Fibroblast of skin of left biceps (primary cell): ENCODE data around the gene GTF2IRD2.
"Not testable (repeated sequence)": the region's sequence is repeated elsewhere in the genome, so short reads cannot be mapped to it uniquely, and the experiment has no call there.

ENCODE experiments used
- DNase-seq, 2 experiments: peaks; one replicate each; pipeline ENCODE4 v3.0.0-alpha.2; 2013; ENCODE audit warnings: low read depth in 2 of 2

The GTF2IRD2 gene

DNA sequence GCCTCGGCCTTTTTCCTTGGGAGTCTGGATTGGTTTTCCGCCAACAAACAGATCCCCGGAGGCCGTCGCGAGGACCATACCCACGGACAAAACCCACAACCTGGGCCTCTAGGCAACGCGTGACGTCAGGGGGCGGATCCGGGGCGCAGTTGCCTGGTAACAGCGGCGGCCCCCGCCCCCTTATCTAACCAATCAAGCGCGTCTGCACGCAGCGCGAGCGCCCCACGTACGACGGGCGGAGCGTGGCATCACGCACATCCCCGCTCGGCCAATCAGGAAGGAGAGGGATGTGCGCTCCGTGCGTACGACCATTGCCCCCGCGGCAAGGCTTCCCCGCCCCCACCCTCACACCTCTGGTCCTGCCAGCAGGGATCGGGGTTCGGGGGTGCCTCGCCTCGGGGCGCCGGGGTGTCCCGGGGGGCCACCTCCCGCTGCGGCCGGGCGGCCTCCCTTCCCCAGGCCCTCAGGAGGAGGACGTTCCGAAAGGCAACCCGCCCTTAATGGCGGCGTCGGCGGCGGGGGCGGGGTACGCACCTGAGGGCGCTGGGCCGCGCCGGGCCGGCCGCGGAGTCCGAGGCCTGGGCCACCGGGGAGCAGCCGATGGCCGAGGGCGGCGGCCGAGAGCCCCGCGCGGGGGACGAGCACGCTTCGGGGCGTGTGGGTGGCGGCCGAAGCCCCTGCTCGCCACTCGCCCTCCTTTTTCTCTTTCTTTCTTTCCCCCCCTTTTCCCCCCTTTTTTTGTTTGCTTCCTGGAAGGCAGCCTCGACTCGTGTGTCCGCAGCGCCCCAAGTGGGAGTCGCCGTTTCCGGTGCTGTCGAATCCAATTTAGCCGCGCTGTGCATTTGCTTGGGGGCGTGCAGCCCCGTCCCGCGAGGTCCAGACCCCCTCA is at the start of gene GTF2IRD2:
Gene GTF2IRD2 (minus strand): TSS at position 773 of the 889 bp plus-strand sequence. CDS start 15,227 bp downstream, outside the sequence.
- not testable (repeated sequence) for DNase-seq

DNA sequence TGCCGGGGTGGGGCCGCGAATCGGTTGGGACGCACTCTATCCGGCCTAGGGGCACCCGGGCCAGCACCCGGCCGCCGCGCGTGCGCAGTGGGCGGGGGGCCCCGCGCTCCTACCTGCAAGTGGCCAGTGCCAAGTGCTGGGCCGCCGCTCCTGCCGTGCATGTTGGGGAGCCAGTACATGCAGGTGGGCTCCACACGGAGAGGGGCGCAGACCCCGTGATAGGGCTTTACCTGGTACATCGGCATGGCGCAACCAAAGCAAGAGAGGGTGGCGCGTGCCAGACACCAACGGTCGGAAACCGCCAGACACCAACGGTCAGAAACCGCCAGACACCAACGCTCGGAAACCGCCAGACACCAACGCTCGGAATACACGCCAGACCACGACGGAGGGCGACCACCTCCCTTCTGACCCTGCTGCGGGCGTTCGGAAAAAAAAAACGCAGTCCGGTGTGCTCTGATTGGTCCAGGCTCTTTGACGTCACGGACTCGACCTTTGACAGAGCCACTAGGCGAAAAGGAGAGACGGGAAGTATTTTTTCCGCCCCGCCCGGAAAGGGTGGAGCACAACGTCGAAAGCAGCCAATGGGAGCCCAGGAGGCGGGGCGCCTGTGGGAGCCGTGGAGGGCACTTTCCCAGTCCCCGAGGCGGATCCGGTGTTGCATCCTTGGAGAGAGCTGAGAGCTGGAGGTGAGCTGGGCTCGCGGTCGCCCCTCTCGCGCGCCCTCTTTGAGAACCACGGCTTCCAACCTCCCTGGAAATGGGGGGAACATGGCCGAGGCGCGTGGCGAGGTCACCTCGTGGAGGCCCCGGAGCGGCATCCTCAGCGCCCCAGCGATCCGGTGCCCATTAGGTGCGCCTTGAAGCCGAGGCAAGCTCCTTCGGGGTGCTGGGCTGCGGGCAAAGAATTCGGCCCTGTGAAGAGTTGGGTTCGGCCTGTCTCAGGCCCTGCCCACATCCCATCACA is 39.0 kb upstream of the GTF2IRD2 start:
- peak; percentile 14 to 19 for DNase-seq

DNA sequence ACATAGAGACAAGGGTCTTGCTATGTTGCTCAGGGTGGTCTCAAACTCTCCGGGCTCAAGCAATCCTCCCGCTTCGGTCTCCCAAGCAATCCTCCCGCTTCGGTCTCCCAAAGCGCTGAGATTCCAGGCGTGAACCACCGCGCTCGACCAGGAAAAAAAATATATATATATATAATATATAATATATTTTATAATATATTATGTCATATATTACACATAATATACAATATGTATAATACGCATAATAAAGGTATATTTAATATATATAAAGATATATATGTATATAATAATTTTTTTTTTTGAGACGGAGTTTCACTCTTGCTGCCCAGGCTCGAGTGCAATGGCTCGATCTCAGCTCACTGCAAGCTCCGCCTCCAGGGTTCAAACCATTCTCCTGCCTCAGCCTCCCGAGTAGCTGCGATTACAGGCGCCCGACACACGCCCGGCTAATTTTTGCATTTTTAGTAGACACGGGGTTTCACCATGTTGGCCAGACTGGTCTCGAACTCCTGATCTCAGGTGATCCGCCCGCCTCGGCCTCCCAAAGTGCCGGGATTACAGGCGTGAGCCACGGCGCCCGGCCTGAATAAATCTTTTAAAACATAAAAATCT is 38.2 kb upstream of the GTF2IRD2 start:
- not testable (repeated sequence) for DNase-seq

DNA sequence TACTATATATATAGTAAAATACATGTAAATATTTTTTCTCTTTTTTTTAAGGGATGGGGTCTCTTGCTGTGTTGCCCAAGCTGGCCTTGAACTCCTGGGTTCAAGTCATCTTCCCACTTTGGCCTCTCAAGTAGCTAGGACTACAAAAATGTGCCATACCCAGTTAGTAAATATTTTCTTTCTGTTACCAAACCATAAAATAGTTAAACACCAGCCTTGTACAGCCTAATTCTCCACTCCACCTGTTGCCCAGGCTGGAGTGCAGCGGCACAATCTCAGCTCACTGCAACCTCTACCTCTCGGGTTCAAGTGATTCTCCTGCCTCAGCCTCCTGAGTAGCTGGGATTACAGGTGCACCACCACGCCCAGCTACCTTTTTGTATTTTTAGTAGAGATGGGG is 33.9 kb upstream of the GTF2IRD2 start:
- DNase-seq: not testable (repeated sequence)

DNA sequence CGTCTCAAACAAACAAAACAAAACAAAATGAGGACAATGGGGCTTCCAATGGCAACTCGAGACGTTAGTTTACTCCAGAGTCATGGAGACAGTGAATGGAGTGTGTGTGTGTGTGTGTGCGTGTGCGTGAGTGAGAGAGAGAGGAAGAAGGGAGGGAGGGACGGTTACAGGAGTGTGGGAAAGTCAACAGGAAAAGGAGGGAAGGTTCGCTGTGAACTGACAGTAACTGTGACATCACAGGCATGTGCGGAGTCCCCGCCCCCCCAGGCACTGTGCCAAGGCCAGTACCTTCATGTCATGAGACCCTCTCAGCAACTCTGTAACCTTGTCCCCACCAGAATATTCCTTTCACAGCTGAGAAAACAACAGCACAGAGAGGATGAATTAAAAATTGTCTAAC is 30.7 kb upstream of the GTF2IRD2 start:
- DNase-seq: not testable (repeated sequence)

DNA sequence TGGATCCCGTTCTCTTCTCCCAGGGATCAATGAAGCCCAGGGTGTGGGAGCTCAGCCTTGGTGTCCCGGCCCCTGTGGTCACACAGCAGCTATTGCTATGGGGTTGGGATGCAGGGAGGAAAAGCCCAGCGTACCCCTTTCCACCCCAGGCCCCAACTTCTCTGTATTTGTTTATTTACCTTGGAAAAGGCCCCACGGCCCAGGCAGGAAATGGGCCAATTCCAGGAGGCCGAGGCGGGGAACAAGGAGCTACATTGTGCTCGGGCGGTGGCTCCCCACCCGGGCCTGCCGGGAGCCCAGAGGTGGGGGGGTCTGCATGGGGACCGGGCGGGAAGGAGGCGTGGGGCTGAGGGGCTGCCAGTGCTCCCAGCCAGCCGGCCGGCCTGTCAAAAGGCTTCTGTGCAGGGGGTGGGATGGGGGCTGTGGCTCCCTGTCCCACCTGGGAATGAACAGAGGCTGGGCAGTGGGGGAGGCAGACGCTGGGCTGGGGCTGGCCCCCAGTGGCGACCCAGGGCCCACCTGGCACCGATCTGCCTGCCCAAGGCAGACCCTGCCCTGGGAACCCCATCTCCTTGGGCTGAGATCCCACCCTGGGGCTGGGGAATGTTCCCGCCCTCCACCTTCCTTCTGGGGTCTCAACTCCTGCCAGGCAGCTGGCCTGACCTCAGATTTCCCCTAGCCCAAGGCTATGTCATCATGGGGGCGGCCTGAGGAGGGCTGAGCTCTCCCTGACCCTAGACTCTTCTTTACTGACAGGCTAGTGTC is 23.5 kb upstream of the GTF2IRD2 start:
- not testable (repeated sequence) for DNase-seq

DNA sequence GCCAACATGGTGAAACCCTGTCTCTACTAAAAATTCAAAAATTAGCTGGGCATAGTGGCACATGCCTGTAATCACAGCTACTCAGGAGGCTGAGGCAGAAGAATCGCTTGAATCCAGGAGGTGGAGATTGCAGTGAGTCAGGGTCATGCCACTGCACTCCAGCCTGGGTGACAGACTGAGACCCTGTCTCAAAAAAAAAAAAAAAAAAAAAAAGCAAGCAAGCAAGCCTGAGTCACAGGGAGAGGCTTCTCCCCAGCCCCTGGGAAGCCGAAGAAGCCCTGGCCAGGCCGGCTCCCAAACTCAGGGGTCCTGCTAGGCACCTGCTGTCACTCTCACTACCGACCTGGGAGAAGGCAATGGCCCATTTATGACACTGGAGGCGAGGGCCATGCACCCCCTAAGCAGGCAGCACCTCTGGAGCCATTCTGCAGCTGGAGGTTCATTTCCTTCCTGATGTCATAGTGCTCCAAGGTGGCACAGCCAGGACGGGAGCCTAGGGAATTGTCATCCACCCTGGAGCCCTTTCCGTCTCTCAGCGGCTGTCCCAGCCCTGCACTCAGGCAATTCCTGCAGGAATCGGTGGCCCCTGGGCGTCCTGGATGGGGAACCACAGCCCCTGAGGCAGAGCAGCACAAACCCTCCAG is 22.8 kb upstream of the GTF2IRD2 start:
- DNase-seq: not testable (repeated sequence)

DNA sequence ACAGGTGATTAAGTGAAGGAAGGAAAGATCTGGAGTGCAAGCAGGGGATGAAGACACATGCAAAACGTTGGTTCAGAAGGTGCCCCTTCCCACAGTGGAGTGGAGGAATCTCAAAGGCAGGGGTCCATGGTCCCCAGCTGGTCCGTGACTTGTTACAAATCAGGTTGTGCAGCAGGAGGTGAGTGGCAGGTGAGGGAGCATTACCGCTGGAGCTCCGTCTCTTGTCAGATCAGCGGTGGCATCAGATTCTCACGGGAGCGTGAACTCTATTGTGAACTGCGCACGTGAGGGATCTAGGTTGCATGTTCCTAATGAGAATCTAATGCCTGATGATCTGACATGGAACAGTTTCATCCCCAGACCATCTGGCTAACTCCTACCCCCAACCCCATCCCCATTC is 21.1 kb upstream of the GTF2IRD2 start:
- DNase-seq: not testable (repeated sequence)

DNA sequence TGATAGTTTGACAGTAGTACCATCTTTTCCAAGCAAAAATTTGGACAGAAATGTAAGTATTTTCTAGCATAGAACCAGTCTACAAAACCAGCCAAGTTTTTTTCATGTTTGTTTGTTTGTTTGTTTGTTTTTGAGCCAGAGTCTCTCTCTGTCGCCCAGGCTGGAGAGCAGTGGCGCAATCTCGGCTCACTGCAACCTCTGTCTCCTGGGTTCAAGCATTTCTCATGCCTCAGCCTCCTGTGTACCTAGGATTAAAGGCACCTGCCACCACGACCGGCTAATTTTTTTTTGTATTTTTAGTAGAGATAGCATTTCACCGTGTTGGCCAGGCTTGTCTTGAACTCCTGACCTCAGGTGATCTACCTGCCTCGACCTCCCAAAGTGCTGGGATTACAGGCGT is 14.4 kb upstream of the GTF2IRD2 start:
- not testable (repeated sequence) for DNase-seq

DNA sequence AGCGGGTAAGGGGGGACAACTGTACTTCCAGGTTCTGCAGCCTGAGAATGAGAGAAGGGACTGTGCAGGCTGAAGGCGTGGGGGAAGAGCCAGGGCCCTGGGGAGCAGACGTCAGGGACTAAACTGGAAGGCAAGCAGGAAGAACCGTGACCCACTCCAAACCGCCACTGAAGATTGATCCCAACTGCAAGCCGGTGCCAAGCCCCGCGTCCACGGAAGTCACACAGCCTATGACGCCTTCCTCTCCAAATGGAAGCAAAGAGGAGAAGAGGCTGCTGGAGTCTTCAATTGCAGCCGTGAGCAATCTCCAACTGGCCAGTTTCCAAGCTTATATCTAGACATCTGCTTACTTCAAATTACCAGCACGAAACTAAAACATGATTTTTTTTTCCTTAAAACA is 1.6 kb downstream of the GTF2IRD2 start:
- DNase-seq: not testable (repeated sequence)

DNA sequence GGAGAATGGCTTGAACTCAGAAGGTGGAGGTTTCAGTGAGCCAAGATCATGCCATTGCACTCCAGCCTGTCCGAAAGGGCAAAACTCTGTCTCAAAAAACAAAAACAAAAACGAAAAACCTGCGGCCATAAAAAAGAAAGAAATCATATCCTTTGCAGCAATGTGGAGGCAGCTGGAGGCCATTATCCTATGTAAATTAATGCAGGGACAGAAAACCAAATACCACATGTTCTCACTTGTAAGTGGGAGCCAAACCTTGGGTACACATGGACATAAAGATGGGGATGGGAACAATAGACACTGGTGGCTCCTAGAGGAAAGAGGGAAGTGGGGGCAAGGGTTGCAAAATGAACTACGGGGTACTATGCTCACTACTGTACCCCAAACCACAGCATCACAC is 21.0 kb downstream of the GTF2IRD2 start:
- not testable (repeated sequence) for DNase-seq

DNA sequence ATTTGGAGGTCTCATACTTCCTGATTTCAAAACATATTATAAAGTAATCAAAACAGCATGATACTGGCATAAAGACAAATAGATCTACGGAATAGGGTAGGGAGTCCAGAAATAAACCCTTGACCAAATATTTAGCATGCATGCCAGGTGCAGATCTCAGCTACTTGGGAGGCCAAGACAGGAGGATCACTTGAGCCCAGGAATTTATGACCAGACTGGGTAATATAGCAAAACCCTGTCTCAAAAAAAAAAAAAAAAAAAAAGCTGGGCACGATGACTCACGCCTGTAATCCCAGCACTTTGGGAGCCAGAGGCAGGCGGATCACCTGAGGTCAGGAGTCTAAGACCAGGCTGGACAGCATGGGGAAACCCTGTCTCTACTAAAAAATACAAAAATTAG is 21.4 kb downstream of the GTF2IRD2 start:
- DNase-seq: not testable (repeated sequence)

DNA sequence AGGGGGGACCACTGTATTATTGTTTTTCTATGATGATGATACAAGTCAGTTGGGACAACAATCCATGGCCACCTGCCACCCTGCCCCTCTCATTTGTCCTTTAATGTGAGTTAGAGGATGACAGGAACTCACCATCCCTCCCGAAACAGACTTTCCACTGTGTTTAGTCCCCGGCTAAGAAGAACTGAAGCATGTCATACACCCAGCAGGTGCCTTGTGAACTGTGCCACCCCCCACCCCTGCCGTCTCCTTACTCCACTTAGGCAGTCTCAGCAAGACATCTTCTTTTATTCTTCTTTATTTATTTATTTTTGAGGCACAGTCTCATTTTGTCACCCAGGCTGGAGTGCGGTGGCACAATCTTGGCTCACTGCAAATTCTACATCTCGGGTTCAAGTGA is 30.1 kb downstream of the GTF2IRD2 start:
- DNase-seq: not testable (repeated sequence)

DNA sequence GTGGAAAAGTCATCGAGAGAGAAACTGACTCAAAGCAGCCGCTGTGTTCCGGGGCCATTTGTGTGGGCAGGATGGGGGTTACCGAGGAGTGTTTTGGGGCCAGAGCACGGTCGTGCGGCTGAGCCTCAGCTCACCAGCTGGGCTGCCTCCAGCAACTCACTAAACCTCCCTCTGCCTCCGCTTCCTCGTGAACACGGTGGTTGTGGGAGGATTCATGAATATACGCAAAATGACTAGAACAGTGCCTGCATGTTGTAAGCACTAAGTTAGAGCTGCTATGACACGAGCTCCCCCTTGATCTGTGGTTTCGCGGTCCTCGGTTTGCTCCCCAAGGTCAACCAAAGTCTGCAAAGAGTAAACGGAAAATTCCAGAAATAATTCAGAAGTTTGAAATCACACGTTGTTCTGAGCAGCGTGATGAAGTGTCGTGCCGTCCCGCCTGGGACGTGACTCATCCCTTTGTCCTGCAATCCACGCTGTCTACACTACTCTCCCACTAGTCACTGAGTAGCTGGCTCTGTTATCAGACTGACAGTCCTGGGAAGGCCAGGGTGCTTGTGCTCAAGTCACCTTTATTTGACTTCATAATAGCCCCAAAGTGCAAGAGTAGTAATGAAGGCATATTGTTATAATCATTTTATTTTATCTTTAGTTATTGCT is 31.1 kb downstream of the GTF2IRD2 start:
- DNase-seq: not testable (repeated sequence)

DNA sequence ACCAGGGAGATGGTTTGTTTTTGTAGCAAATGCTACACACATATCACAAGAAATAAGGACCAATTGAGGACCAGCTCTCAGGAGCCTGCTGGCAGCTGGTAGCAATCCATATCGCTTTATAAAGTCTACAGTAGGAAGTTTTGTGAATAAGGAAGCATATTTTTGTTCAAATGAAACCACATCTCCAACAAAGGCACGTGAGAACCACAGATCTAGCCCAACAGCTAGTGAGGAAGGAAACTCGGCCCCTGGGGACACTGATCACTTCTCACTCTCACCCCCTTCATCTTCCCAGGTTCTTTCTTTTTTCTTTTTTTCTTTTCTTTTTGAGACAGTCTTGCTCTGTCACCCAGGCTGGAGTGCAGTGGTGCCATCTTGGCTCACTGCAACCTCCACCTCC is 35.5 kb downstream of the GTF2IRD2 start:
- not testable (repeated sequence) for DNase-seq

DNA sequence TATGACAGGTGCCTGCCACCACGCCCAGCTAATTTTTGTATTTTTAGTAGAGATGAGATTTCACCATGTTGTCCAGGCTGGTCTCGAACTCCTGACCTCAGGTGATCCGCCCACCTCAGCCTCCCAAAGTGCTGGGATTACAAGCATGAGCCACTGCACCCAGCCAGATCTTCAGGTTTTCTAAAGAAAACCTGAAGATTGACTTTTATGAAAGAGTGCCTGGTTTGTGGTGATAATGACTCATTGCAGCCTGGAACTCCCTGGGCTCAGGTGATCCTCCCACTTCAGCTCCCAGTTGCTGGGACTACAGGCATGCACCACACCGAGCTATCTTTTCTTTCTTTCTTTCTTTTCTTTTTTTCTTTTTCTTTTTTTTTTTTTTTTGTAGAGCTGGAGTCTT is 52.8 kb downstream of the GTF2IRD2 start:
- not testable (repeated sequence) for DNase-seq

DNA sequence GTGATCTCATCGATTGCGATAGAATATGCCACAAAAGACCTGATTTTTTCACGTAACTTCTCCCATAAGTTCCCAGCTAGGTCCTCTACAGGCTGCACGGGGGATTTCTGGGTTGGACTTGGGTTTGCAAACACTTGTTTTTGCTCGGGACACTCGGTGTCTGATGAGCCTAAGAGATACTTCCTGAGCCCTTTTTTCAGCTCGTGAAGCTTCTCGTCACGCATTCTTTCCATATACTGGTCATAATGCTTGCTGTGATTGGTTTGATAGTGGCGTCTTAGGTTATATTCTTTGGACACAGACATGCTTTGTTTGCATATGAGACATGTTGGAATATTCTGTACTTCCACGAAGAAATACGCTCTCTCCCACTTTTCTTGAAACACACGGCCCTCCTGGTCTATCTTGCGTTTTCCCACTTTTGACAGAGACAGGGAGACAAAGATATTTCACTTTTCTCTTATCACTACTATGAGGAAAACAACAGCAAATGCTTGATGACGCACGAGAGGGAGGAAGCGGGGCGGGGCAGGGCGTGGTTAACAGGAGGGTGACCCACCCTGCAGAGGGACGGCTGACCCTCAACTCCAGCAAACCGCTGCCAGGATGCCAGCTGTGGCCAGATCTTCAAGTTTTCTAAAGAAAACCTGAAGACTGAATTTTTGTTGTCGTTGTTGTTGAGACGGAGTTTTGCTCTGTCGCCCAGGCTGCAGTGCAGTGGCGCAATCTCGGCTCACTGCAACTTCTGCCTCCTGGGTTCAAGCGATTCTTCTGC is 53.4 kb downstream of the GTF2IRD2 start:
- not testable (repeated sequence) for DNase-seq

DNA sequence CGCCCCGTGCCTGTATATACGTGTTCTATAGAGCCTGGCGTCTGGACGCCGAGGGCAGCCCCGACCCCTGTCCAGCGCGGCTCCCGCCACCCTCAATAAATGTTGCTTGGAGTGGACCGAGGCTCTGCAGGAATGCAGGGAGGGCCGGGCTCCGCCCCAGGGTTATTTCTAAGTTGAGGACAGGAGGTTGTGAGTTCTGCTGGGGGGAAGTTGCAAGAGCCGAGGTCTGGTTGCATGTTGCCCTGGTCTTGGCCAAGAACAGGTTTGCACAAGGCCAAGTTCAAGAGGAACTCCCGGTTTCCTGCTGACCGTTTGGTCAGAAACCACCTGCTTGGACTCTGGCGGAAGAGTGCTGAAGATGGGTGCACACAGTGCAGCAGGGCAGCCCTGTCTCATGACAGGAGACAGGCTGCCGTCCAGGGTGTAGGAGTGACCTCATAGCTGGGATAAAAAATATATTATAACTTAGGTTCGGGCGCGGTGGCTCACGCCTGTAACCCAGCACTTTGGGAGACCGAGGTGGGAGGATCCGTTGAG is 62.1 kb downstream of the GTF2IRD2 start:
- not testable (repeated sequence) for DNase-seq
